ENCODE measurements around the gene IL16. TPM values are rescaled to one million over a fixed set of nuclear protein-coding genes. Genes with fewer than 3 reads are reported as not detected.

IL16 gene
- total RNA-seq, 1 donor from 2014 or later = 8.5 TPM

DNA sequence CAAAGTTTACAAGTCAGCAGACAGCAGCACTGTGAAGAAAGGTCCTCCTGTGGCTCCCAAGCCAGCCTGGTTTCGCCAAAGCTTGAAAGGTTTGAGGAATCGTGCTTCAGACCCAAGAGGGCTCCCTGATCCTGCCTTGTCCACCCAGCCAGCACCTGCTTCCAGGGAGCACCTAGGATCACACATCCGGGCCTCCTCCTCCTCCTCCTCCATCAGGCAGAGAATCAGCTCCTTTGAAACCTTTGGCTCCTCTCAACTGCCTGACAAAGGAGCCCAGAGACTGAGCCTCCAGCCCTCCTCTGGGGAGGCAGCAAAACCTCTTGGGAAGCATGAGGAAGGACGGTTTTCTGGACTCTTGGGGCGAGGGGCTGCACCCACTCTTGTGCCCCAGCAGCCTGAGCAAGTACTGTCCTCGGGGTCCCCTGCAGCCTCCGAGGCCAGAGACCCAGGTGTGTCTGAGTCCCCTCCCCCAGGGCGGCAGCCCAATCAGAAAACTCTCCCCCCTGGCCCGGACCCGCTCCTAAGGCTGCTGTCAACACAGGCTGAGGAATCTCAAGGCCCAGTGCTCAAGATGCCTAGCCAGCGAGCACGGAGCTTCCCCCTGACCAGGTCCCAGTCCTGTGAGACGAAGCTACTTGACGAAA is 103.1 kb downstream of the IL16 start:
- TF ChIP-seq, protein P1, sequence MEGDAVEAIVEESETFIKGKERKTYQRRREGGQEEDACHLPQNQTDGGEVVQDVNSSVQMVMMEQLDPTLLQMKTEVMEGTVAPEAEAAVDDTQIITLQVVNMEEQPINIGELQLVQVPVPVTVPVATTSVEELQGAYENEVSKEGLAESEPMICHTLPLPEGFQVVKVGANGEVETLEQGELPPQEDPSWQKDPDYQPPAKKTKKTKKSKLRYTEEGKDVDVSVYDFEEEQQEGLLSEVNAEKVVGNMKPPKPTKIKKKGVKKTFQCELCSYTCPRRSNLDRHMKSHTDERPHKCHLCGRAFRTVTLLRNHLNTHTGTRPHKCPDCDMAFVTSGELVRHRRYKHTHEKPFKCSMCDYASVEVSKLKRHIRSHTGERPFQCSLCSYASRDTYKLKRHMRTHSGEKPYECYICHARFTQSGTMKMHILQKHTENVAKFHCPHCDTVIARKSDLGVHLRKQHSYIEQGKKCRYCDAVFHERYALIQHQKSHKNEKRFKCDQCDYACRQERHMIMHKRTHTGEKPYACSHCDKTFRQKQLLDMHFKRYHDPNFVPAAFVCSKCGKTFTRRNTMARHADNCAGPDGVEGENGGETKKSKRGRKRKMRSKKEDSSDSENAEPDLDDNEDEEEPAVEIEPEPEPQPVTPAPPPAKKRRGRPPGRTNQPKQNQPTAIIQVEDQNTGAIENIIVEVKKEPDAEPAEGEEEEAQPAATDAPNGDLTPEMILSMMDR (IDR thresholded peaks at IDR 0.05) = no peak
- intact Hi-C loops (cut with DNase I) = no loop called here
- no peaks in the 10 kb centered on the region for H3K9me3 ChIP-seq
- H3K4me3 ChIP-seq = peak overlapping the region in 1 of 2 donors; percentile 32
- H3K27ac ChIP-seq = peak overlapping the region in 1 of 2 donors; percentile 31
- H3K4me1 ChIP-seq = peaks cover 0 to 4% of the 10 kb centered on the region in 2 donors
- DNase-seq (ENCODE audit: low spot score in 2 of 2) = peak in 1 of 2 donors; percentile 56
- H3K27me3 ChIP-seq = no peaks in the 10 kb centered on the region
- no peaks in the 10 kb centered on the region for H3K36me3 ChIP-seq

DNA sequence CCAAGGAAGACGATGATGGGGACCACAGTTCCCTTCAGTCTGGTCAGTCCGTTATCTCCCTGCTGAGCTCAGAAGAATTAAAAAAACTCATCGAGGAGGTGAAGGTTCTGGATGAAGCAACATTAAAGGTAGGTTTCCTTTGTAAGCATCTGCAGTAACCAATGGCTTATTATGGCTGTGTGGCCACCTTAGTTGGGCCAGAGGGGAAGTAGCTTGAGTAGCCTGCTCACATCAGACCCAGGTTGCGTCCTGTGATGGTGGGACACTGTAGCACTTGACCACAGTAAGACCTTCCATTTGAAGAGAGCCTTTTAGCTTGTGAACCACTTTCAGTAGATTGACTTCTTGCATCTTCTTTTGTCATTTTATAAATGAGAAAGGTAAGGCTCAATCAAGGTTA is 104.7 kb downstream of the IL16 start:
- intact Hi-C loops (cut with DNase I) = no loop called here
- Histone ChIP-seq H3K27ac (no peak overlapping the region), H3K27me3 (no peaks in the 10 kb centered on the region), H3K4me1 (peaks cover 0 to 4% of the 10 kb centered on the region in 2 donors), H3K4me3 (no peak overlapping the region), H3K9me3 (no peaks in the 10 kb centered on the region), H3K36me3 (peaks cover 0 to 6% of the 10 kb centered on the region in 2 donors)
- TF ChIP-seq, protein P1 (IDR thresholded peaks at IDR 0.05) = no peak
- peak in 1 of 2 donors; percentile 37 for DNase-seq (ENCODE audit: low spot score in 2 of 2)

GRCh38 chr15:81301815-81302399 is 105.2 kb downstream of the IL16 start:
- TF ChIP-seq, protein P1 (IDR thresholded peaks at IDR 0.05) = no peak
- Histone ChIP-seq H3K9me3 (no peaks in the 10 kb centered on the region), H3K4me1 (peaks cover 0 to 4% of the 10 kb centered on the region in 2 donors), H3K4me3 (no peak overlapping the region), H3K27me3 (no peaks in the 10 kb centered on the region), H3K36me3 (peaks cover 3 to 8% of the 10 kb centered on the region in 2 donors), H3K27ac (peak overlapping the region in 1 of 2 donors; percentile 29)
- intact Hi-C loops (cut with DNase I) = no loop called here
- no peak for DNase-seq (ENCODE audit: low spot score in 2 of 2)

GRCh38 chr15:81302701-81303109 is 106.0 kb downstream of the IL16 start:
- H3K27me3 ChIP-seq = no peaks in the 10 kb centered on the region
- H3K4me1 ChIP-seq = no peaks in the 10 kb centered on the region
- intact Hi-C loops (cut with DNase I) = no loop called here
- H3K9me3 ChIP-seq = no peaks in the 10 kb centered on the region
- TF ChIP-seq, protein P1 (IDR thresholded peaks at IDR 0.05) = no peak
- H3K27ac ChIP-seq = no peak overlapping the region
- DNase-seq (ENCODE audit: low spot score in 2 of 2) = no peak
- no peak overlapping the region for H3K4me3 ChIP-seq
- H3K36me3 ChIP-seq = peaks cover 6 to 8% of the 10 kb centered on the region in 2 donors

- Histone ChIP-seq H3K27ac (peak overlapping the region; percentile 12 to 42), H3K4me3 (no peak overlapping the region), H3K9me3 (no peaks in the 10 kb centered on the region), H3K4me1 (no peaks in the 10 kb centered on the region), H3K27me3 (no peaks in the 10 kb centered on the region), H3K36me3 (peaks cover 6 to 8% of the 10 kb centered on the region in 2 donors)
- intact Hi-C loops (cut with DNase I) = no loop called here
- no peak for DNase-seq (ENCODE audit: low spot score in 2 of 2)
- TF ChIP-seq, protein P1 (IDR thresholded peaks at IDR 0.05) = no peak
Measured at GRCh38 chr15:81303244-81304225, 106.9 kb downstream of the IL16 start.
